MCF 10A (cell line): ENCODE data around the gene LCLAT1. TPM values are rescaled to one million over a fixed set of nuclear protein-coding genes. Genes with fewer than 3 reads are reported as not detected.
A peak's percentile ranks its signal among the peaks of the same experiment; 100 is the strongest.

ENCODE experiments used
- BruUV-seq: library from RNA; stranded (reverse); fragments of 400-500 nt; replicated peaks from 2 replicates; lab custom pipeline; 2021; lab: Mats Ljungman, UMichigan
- CTCF ChIA-PET: fragments of 300-600 bp; sonication (Branson Sonifier 250); formaldehyde crosslinking; extraction: SDS; loops from one replicate; lab custom pipeline; 2021; ENCODE audit warnings: antibody characterized with exemption, inconsistent platforms; lab: Yijun Ruan, JAX
- POLR2A ChIA-PET: fragments of 300-600, 350-650 bp; sonication (Branson Sonifier 250); formaldehyde crosslinking; extraction: SDS; loops from one replicate; lab custom pipeline; 2020; ENCODE audit warnings: antibody characterized with exemption, inconsistent platforms; lab: Yijun Ruan, JAX
- DNase-seq: peaks from one replicate; pipeline ENCODE4 v3.0.0-alpha.2; 2018; ENCODE audit not compliant: unreplicated experiment
- H3K27ac Mint-ChIP-seq: one replicate; pipeline ENCODE4 v1.8.0; 2022; ENCODE audit warnings: mild to moderate bottlenecking, low read depth, mixed read lengths; ENCODE audit not compliant: unreplicated experiment
- H3K27me3 Mint-ChIP-seq: one replicate; pipeline ENCODE4 v1.8.0; 2022; ENCODE audit warnings: mixed read lengths; ENCODE audit not compliant: insufficient read depth, unreplicated experiment
- H3K36me3 Mint-ChIP-seq: one replicate; pipeline ENCODE4 v1.8.0; 2022; ENCODE audit warnings: mild to moderate bottlenecking, moderate library complexity, mixed read lengths; ENCODE audit not compliant: insufficient read depth, unreplicated experiment
- H3K4me1 Mint-ChIP-seq: one replicate; pipeline ENCODE4 v1.8.0; 2022; ENCODE audit warnings: mixed read lengths; ENCODE audit not compliant: insufficient read depth, unreplicated experiment
- H3K4me3 Mint-ChIP-seq: one replicate; pipeline ENCODE4 v1.8.0; 2022; ENCODE audit warnings: mild to moderate bottlenecking, moderate library complexity, mixed read lengths; ENCODE audit not compliant: unreplicated experiment
- H3K9me3 Mint-ChIP-seq: one replicate; pipeline ENCODE4 v1.8.0; 2022; ENCODE audit warnings: mixed read lengths; ENCODE audit not compliant: unreplicated experiment
- intact Hi-C: fragments of 100-400 bp; cut with micrococcal nuclease; formaldehyde crosslinking; loops from 2 replicates; pipeline ENCODE4 v1.14.1; 2022
- total RNA-seq: library from RNA; stranded (reverse); gene quantifications from 2 replicates; pipeline ENCODE4 v1.2.3, GENCODE V29; 2022
- TF ChIP-seq, protein P1 (sequence below): fragments of 200-600 bp; IDR thresholded peaks from one replicate; pipeline ENCODE4 v1.8.0; 2022; ENCODE audit warnings: antibody characterized with exemption, mild to moderate bottlenecking; ENCODE audit not compliant: unreplicated experiment

Gene LCLAT1
- total RNA-seq, 1 experiment from 2014 or later, result 27.5 TPM

DNA sequence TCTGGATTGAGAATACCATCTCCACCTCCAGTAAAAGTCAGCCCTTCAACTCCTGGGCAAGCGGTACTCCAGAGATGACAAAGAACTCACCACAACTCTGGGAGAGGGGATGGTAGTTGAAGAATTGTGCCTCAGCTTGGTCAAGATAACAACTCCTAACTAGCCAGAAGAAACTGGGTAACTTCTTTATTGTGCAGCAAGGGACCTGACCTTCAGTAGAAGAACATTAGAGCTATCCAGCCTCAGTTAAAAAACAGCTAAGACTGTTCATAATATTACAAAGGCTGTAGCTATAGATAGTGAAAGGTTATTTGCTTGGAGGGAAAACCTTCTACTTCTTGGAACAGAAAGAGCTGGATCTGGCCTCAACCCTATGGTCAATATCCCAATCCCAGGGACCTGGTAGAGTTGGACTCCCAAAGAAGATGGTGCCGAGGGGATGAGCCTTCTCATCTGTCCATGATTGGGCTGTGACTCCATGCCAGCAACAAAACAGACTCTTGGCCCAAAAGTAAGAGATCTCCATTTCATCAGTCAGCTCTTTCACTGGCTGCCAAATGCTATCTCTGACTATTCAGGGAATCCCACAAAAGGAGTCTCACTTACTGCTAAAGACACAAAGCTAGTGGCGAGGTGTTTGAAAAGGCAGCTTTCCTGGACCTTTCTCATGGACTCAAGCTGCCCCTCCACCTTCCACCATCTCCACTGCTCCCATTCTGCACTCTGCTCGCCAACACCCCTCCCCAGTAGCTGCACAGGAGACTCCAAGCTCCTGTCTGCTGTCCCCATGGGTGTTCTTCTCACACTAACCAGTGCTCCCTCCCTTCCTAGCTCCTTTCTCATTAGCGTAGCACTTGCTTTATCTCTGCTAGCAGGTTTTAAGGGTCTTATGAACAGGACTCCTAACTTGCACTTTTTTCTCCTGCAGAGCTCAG lies 214.4 kb downstream of the LCLAT1 start:
- ChIA-PET POLR2A (interaction anchor here (0.7 to 0.8 kb wide), 2 partner anchors 131 to 387 kb away, joined by 3 read pairs; no protein-coding TSS in a partner anchor), CTCF (interaction anchor here (0.8 to 0.9 kb wide), 2 partner anchors 45 to 51 kb away, joined by 3 to 4 read pairs; no protein-coding TSS in a partner anchor)
- Mint-ChIP-seq H3K27me3 (no peaks in the 10 kb centered on the region), H3K36me3 (no peaks in the 10 kb centered on the region), H3K4me3 (no peak overlapping the region), H3K4me1 (peaks cover 1% of the 10 kb centered on the region), H3K27ac (no peak overlapping the region), H3K9me3 (peaks cover 8% of the 10 kb centered on the region)
- intact Hi-C loops, result no loop called here
- TF ChIP-seq, protein P1, sequence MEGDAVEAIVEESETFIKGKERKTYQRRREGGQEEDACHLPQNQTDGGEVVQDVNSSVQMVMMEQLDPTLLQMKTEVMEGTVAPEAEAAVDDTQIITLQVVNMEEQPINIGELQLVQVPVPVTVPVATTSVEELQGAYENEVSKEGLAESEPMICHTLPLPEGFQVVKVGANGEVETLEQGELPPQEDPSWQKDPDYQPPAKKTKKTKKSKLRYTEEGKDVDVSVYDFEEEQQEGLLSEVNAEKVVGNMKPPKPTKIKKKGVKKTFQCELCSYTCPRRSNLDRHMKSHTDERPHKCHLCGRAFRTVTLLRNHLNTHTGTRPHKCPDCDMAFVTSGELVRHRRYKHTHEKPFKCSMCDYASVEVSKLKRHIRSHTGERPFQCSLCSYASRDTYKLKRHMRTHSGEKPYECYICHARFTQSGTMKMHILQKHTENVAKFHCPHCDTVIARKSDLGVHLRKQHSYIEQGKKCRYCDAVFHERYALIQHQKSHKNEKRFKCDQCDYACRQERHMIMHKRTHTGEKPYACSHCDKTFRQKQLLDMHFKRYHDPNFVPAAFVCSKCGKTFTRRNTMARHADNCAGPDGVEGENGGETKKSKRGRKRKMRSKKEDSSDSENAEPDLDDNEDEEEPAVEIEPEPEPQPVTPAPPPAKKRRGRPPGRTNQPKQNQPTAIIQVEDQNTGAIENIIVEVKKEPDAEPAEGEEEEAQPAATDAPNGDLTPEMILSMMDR, result no peak
- DNase-seq, result no peak
- BruUV-seq, result TSS peak; percentile 94

DNA sequence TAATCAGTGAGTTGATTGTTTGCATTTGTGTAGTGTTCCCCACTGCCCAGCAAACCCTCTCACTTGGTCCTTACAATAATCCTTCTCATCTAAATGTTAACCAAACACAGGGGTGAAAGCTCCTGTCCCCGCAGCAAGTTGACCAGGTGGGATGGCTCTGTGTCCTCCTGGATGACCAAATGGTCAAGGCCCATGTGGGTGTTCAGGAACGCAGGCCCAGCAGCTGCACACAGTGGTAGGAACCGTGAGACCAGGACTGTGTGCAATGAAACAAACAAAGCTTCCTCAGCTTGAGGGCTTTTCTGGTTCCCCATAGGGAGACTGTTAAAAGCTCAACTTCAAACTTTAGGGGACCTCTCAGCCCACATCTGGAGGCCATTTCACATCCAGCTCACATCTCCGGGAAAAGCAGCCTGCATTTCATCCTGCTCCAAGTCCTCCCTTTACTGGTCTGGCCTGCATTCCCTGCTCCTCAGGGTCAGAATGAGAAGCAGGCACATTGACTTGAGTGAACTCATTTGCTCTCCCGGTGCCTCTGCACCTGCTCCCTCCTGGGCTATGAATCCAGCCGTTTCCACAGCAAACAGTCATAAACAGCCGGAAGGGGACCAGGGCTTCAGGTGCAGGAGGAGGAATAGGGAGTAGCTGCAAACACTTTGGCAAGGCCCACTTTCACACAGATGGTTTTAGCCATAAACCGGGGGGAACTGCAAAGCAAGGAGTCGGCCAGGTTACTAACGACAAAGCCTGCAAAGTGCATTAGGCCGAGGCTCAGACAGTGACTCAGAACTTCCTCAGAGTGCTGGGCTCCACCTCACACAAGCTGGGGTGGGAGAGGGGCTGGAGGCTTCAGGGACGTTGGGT lies 215.5 kb downstream of the LCLAT1 start:
- BruUV-seq, result no TSS peak
- intact Hi-C loops, result no loop called here
- Mint-ChIP-seq H3K4me3 (no peak overlapping the region), H3K27me3 (no peaks in the 10 kb centered on the region), H3K27ac (no peak overlapping the region), H3K9me3 (peaks cover 13% of the 10 kb centered on the region), H3K36me3 (no peaks in the 10 kb centered on the region), H3K4me1 (peaks cover 8% of the 10 kb centered on the region)
- ChIA-PET POLR2A (interaction anchor here (0.7 to 0.8 kb wide), 2 partner anchors 132 to 388 kb away, joined by 3 read pairs; no protein-coding TSS in a partner anchor), CTCF (interaction anchor here (0.6 to 0.9 kb wide), 4 partner anchors 50 to 636 kb away, joined by 3 read pairs; no protein-coding TSS in a partner anchor)
- DNase-seq, result no peak
- TF ChIP-seq, protein P1, result no peak

DNA sequence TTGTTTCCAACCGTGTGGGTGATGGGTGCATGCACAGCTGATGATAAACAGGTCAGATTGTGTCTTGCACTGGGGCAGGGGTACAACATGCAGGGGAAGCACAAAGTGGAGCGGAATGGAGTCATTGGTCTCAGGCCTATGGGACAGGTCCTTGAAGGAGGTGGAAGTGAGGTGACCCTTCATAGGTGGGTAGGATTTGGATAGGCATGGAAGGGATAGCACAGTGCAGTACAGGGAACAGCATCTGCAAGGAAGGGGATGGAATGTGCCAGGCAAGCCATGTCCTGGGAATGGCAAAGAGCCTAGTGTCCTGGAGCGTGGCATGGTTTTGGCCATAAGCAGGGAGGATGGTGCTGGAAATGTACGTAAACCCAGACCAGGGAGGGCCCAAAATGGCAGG lies 216.3 kb downstream of the LCLAT1 start:
- Mint-ChIP-seq H3K36me3 (no peaks in the 10 kb centered on the region), H3K4me1 (peaks cover 8% of the 10 kb centered on the region), H3K9me3 (peaks cover 20% of the 10 kb centered on the region), H3K4me3 (no peak overlapping the region), H3K27ac (no peak overlapping the region), H3K27me3 (no peaks in the 10 kb centered on the region)
- intact Hi-C loops, result no loop called here
- POLR2A ChIA-PET, result no interaction called here
- CTCF ChIA-PET, result interaction anchor here (0.6 to 0.8 kb wide), 2 partner anchors 471 to 636 kb away, joined by 3 read pairs; no protein-coding TSS in a partner anchor
- no peak for DNase-seq
- no TSS peak for BruUV-seq
- TF ChIP-seq, protein P1, result no peak
